Activated naive CD4-positive, alpha-beta T cell treated with anti-CD3 and anti-CD28 coated beads for 36 hours (primary cell): ENCODE data around the gene RHOBTB3. TPM values are rescaled to one million over a fixed set of nuclear protein-coding genes. Genes with fewer than 3 reads are reported as not detected.
A peak's percentile ranks its signal among the peaks of the same experiment; 100 is the strongest.

Experiments used
- CTCF ChIA-PET: fragments of 350-600 bp; sonication (Branson Sonifier 250); formaldehyde crosslinking; loops from one replicate; lab custom pipeline; 2021; ENCODE audit warnings: antibody characterized with exemption; lab: Charles Lee
- DNase-seq: peaks from one replicate; pipeline ENCODE4 v3.0.0-alpha.2; 2020
- H3K27ac Mint-ChIP-seq: one replicate; pipeline ENCODE4 v1.8.0; 2021; ENCODE audit warnings: mild to moderate bottlenecking, mixed read lengths
- H3K27me3 Mint-ChIP-seq: one replicate; pipeline ENCODE4 v1.8.0; 2021; ENCODE audit warnings: low read depth, mixed read lengths
- H3K36me3 Mint-ChIP-seq: one replicate; pipeline ENCODE4 v1.8.0; 2021; ENCODE audit warnings: low read depth, mixed read lengths
- H3K4me1 Mint-ChIP-seq: one replicate; pipeline ENCODE4 v1.8.0; 2021; ENCODE audit warnings: low read depth, mixed read lengths
- H3K4me3 Mint-ChIP-seq: one replicate; pipeline ENCODE4 v1.8.0; 2021; ENCODE audit warnings: mild to moderate bottlenecking, moderate library complexity, mixed read lengths
- H3K9me3 Mint-ChIP-seq: one replicate; pipeline ENCODE4 v1.8.0; 2021; ENCODE audit warnings: mixed read lengths
- intact Hi-C: fragments of 100-400 bp; cut with micrococcal nuclease; formaldehyde crosslinking; loops from one replicate; pipeline ENCODE4 v1.15.1; 2023
- total RNA-seq, 2 experiments: library from RNA; stranded (reverse); gene quantifications; one replicate each; pipeline ENCODE4 v1.2.3, GENCODE V29; 2021

Gene RHOBTB3
- total RNA-seq, 2 experiments from 2014 or later = 1.5 to 2.4 TPM

DNA sequence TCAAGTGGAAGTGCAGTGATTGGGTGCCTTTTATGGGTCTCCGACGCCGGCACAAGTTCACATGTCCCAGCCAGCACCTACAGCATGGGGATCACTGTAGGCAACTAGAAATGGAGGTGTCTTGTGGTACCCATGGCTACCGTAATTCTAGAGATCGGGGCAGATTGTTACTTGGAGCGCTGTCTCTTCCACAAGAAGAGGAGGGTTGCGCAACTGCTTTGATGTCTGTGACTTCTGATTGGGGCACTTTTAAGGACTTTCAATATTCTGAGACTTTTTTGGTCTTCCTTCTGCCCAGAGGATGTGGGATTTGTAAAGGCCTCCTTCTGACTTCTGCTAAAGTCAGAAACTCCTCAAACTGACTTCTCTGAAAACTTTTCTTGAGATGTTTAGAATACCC, 49.5 kb downstream of the RHOBTB3 start:
- Mint-ChIP-seq H3K27me3 (no peaks in the 10 kb centered on the region), H3K36me3 (no peaks in the 10 kb centered on the region), H3K27ac (no peak overlapping the region), H3K9me3 (no peaks in the 10 kb centered on the region), H3K4me1 (peaks cover 3% of the 10 kb centered on the region), H3K4me3 (no peak overlapping the region)
- intact Hi-C loops = loop anchor here (2.0 to 5.0 kb wide), 2 partner anchors 556 to 822 kb away; no protein-coding TSS in a partner anchor
- CTCF ChIA-PET = interaction anchor here (0.6 to 19.1 kb wide), 33 partner anchors 10 to 819 kb away, joined by 3 to 497 read pairs (median 5); partner anchors contain the start of genes GLRX, RFESD and RHOBTB3
- DNase-seq = no peak

DNA sequence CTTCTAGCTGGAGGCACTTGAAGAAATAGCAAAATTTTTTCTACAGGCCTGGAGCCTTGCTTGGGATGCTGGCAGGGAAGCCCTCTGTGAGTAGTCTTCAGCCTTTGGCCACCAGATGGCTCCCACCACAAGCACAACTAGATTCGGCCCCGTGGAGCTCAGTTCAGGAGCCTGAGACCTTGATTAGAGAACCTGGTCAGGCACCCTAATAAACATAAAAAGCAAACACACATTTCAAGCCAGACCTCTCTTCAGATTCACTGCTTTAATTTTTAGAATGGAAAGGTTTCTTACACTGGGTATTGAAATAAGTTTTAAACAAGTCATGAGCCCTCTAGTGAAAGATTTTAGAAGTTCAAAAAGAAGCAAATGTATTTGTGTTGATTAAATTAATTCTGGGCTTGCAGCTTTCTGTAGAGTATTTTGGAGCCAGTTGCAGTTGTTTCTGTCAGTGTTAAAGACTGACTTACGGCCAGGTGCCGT, 50.0 kb downstream of the RHOBTB3 start:
- intact Hi-C loops = loop anchor here (1.0 to 5.0 kb wide), 11 partner anchors 27 to 821 kb away; partner anchors contain the start of genes ELL2 and GLRX
- Mint-ChIP-seq H3K36me3 (no peaks in the 10 kb centered on the region), H3K4me1 (peaks cover 3% of the 10 kb centered on the region), H3K27ac (peak overlapping the region; percentile 48), H3K4me3 (peak overlapping the region; percentile 44), H3K27me3 (no peaks in the 10 kb centered on the region), H3K9me3 (no peaks in the 10 kb centered on the region)
- CTCF ChIA-PET = interaction anchor here (0.6 to 19.1 kb wide), 46 partner anchors 8 to 818 kb away, joined by 3 to 497 read pairs (median 5); partner anchors contain the start of genes GLRX, RFESD and RHOBTB3
- DNase-seq = peak; percentile 86

DNA sequence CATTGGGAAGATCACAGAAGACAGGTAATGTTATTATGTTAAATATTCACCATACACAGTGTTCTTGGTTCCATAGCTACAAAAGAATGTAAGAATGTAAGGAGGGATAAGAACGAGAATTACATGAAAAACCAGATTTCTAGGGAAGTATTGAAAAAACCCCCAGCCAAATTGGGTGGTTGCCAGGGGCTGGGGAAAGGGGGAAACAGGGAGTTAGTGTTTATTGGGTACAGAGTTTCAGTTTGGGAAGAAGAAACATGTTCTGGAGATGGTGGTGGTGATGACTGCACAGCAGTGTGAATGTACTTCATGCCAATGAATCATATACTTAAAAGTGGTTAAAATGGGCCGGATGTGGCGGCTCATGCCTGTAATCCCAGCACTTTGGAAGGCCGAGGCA, 51.0 kb downstream of the RHOBTB3 start:
- no peak for DNase-seq
- H3K4me1 Mint-ChIP-seq = peaks cover 3% of the 10 kb centered on the region
- no peaks in the 10 kb centered on the region for H3K9me3 Mint-ChIP-seq
- H3K27me3 Mint-ChIP-seq = no peaks in the 10 kb centered on the region
- no peak overlapping the region for H3K27ac Mint-ChIP-seq
- no peaks in the 10 kb centered on the region for H3K36me3 Mint-ChIP-seq
- no peak overlapping the region for H3K4me3 Mint-ChIP-seq
- CTCF ChIA-PET = interaction anchor here (0.6 to 19.1 kb wide), 36 partner anchors 9 to 1124 kb away, joined by 3 to 497 read pairs (median 6); partner anchors contain the start of genes GLRX, RFESD and RHOBTB3
- intact Hi-C loops = loop anchor here (5.0 kb wide), 1 partner anchor 820 kb away; no protein-coding TSS in a partner anchor

DNA sequence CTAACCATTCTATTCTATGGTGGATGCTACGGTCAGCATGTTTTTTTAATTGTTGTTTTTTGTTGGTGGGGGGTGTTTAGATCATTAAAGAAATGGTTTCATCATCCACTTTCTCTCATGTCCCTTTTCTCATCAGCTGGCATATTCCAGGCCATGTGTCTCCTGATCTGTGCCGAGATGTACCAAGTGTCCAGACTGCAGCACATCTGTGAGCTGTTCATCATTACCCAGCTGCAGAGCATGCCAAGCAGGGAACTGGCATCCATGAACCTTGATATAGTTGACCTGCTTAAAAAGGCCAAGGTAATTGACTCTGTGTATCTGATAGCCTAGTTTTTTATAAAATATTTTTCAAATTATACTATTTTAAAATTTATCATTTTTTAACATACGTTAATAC, 52.5 kb downstream of the RHOBTB3 start:
- DNase-seq = no peak
- Mint-ChIP-seq H3K9me3 (no peaks in the 10 kb centered on the region), H3K36me3 (no peaks in the 10 kb centered on the region), H3K4me1 (peaks cover 3% of the 10 kb centered on the region), H3K27ac (no peak overlapping the region), H3K27me3 (no peaks in the 10 kb centered on the region), H3K4me3 (no peak overlapping the region)
- intact Hi-C loops = loop anchor here (5.0 kb wide), 1 partner anchor 819 kb away; no protein-coding TSS in a partner anchor
- CTCF ChIA-PET = interaction anchor here (0.5 to 19.1 kb wide), 3 partner anchors 13 to 119 kb away, joined by 3 to 497 read pairs (median 32); no protein-coding TSS in a partner anchor

DNA sequence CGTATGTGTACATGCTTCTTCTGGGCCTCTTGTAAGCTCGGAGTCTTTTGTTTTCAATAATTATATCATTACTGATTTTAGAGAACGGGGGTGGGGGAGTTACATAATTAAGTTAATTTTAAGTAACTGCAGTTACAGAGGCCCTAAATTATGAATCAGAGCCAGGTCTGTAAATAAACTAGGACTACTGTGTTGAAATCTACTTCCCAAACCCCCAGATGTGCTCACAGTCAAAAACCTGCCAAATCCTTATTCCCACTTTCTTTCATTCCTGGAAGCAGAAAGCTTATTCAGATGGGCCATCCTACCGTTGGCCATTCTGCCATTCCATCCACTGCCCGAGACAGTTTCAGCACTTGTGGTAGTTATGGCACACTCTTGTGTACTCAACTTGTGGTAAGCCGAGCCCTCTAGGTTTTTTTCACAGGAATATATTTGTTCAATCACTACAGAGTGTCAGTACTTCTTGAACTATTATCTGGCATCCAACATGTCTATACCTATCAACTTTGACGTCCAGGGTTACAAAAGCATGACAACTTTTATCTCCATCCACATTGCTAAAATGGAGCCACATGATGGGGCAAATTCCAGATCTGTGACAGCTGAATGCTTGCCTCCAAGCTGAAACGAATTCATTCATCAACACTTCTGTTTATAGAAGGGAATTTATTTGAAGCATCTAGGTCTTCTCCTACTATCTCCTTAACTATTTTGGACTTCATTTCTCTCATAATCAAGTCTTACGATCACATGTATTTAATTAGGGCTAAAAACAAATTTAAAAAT, 53.6 kb downstream of the RHOBTB3 start:
- no peaks in the 10 kb centered on the region for H3K36me3 Mint-ChIP-seq
- no peaks in the 10 kb centered on the region for H3K9me3 Mint-ChIP-seq
- intact Hi-C loops = loop anchor here (5.0 kb wide), 1 partner anchor 818 kb away; no protein-coding TSS in a partner anchor
- H3K4me3 Mint-ChIP-seq = no peak overlapping the region
- no peak overlapping the region for H3K27ac Mint-ChIP-seq
- peaks cover 3% of the 10 kb centered on the region for H3K4me1 Mint-ChIP-seq
- DNase-seq = no peak
- H3K27me3 Mint-ChIP-seq = no peaks in the 10 kb centered on the region
- CTCF ChIA-PET = interaction anchor here (0.9 to 19.1 kb wide), 3 partner anchors 24 to 58 kb away, joined by 3 to 497 read pairs (median 3); partner anchors contain the start of gene GLRX

DNA sequence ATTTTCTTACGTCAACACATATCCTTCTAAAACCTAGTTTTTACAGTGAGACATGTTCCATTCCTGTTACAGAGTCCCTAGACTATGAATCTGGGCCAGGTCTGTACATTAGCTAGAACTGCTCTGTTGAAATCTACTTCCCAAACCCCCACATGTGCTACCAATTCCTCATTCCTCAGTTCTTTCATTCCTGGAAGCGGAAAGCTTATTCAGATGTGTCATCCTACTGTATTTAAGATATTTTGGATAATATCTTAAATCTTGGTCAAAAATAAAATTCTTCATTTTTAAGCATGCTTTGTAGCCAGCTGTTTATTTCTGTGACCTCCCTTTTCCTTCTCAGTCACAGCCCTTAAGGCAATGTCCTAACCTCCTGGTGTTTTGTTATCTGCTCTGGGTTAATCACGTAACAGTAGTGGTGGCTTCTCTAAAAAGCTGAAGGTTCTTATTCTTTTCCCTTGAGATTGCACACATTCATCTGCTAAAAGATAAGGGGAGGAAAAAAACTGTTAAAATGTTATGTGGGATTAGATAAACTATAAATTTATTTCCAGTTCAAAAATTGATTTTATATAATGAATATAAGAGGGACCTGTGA, 55.8 kb downstream of the RHOBTB3 start:
- Mint-ChIP-seq H3K4me1 (no peaks in the 10 kb centered on the region), H3K27me3 (no peaks in the 10 kb centered on the region)

DNA sequence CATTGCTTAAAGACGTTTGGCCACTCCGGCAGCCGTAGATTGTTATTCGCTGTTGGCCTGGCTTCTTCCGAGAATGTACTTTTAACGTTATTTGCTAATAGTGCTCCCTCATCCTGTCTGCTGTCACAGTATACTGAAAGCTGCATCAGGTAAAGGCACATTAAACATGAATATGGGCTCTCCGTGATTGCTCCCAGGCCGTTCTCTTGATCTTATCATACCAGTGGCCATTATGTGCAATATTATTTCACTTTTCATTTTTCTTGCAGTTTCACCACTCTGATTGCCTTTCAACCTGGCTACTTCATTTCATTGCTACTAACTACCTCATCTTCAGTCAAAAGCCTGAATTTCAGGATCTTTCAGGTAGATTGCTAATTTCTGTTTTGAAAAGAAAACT, 57.4 kb downstream of the RHOBTB3 start:
- DNase-seq = no peak
- intact Hi-C loops = no loop called here
- Mint-ChIP-seq H3K27ac (no peak overlapping the region), H3K4me3 (no peak overlapping the region), H3K36me3 (no peaks in the 10 kb centered on the region), H3K9me3 (no peaks in the 10 kb centered on the region), H3K4me1 (no peaks in the 10 kb centered on the region), H3K27me3 (no peaks in the 10 kb centered on the region)
- CTCF ChIA-PET = interaction anchor here (1.1 to 19.1 kb wide), 3 partner anchors 7 to 54 kb away, joined by 3 to 497 read pairs (median 37); no protein-coding TSS in a partner anchor

More for the DNA sequence above, 55.8 kb downstream of the RHOBTB3 start:
- DNase-seq = no peak
- CTCF ChIA-PET = interaction anchor here (0.6 to 19.1 kb wide), 6 partner anchors 14 to 1080 kb away, joined by 3 to 497 read pairs (median 3); no protein-coding TSS in a partner anchor
- Mint-ChIP-seq H3K36me3 (no peaks in the 10 kb centered on the region), H3K9me3 (no peaks in the 10 kb centered on the region), H3K27ac (no peak overlapping the region), H3K4me3 (no peak overlapping the region)
- intact Hi-C loops = no loop called here

DNA sequence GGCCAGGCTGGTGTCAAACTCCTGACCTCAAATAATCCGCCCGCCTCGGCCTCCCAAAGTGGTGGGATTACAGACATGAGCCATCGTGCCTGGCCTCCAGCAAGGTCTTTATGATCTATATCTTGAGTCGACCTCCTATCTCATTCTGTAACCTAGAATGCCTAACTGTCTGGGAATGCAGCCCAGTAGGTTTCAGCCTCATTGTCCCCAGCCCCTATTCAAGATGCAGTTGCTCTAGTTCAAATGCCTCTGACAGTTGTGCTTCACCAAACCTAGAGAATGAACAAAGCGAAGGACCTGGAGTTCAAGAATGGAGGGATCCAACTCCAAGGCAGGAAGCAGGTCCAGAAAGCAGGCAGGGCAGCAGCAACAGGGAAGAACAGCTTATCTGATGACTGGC, 60.6 kb downstream of the RHOBTB3 start:
- Mint-ChIP-seq H3K4me1 (no peaks in the 10 kb centered on the region), H3K9me3 (no peaks in the 10 kb centered on the region), H3K27me3 (no peaks in the 10 kb centered on the region), H3K36me3 (no peaks in the 10 kb centered on the region), H3K27ac (no peak overlapping the region), H3K4me3 (no peak overlapping the region)
- intact Hi-C loops = no loop called here
- no peak for DNase-seq
- CTCF ChIA-PET = interaction anchor here (0.9 to 19.1 kb wide), 4 partner anchors 10 to 50 kb away, joined by 3 to 497 read pairs (median 20); partner anchors contain the start of gene GLRX

DNA sequence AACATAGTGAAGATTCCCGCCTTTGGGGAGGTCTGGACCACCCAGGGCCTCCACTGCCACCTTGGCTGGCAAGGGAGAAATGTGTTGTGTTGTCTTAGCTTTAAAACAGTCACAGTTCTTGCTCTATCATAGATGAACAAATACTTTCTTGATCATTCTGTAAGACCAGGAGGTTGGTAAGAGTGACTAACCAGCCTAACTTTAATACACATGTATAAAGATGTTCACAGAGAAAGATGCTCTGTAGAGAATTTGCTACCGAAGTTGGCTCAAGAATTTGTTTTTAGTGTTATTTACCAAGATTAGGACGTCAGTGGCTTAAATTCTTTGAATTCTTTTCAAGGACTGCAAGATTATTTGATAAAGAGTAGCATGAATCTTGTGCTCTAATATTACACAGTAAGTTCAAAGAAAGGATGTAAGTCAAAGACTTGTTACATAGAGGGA, 63.0 kb downstream of the RHOBTB3 start:
- Mint-ChIP-seq H3K27ac (no peak overlapping the region), H3K27me3 (no peaks in the 10 kb centered on the region), H3K4me3 (no peak overlapping the region), H3K36me3 (no peaks in the 10 kb centered on the region), H3K9me3 (no peaks in the 10 kb centered on the region), H3K4me1 (no peaks in the 10 kb centered on the region)
- no peak for DNase-seq
- CTCF ChIA-PET = interaction anchor here (19.1 kb wide), 1 partner anchor 48 kb away, joined by 497 read pairs; no protein-coding TSS in a partner anchor
- intact Hi-C loops = no loop called here

DNA sequence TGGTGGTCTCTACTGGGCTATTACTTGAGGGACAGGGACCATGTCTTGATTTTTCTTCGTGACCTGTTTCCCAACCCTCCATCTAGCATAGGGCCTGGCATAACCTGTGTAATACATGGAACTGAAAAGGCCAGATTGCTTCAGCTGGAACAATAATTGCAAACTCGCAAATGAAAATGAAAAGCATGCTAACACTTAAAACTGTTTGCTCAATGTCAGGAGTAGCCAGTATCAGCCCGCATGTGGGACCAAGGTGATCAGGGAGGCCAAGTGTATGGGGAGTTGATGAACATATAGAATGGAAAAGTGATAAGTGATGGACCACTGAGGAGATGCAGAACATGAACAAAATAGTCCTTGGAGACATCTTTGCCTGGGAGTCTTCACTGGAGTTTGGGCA, 66.2 kb downstream of the RHOBTB3 start:
- H3K4me1 Mint-ChIP-seq = no peaks in the 10 kb centered on the region
- H3K4me3 Mint-ChIP-seq = no peak overlapping the region
- H3K27ac Mint-ChIP-seq = no peak overlapping the region
- CTCF ChIA-PET = no interaction called here
- no peak for DNase-seq
- H3K27me3 Mint-ChIP-seq = no peaks in the 10 kb centered on the region
- intact Hi-C loops = no loop called here
- no peaks in the 10 kb centered on the region for H3K9me3 Mint-ChIP-seq
- no peaks in the 10 kb centered on the region for H3K36me3 Mint-ChIP-seq

DNA sequence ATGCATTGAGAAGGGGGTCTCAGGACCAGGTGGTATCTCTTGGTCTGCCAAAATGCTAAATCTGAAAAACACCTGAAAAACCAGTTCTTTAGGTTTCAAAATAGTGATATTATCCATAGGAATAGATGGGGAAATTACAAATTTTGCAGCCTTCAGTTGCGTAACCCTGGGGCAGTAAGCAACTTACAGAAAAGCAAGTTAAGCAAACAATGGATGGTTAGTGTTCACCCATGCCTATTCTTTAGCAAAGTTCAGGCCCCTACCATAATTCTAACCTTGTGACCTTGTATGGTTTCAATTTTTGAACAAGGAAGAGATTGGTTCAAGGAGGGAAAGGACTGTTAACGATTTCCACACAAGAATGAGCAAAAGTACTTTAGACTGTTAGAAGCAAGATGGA, 66.9 kb downstream of the RHOBTB3 start:
- no peaks in the 10 kb centered on the region for H3K4me1 Mint-ChIP-seq
- no peak for DNase-seq
- no peaks in the 10 kb centered on the region for H3K27me3 Mint-ChIP-seq
- no peak overlapping the region for H3K27ac Mint-ChIP-seq
- no peak overlapping the region for H3K4me3 Mint-ChIP-seq
- CTCF ChIA-PET = interaction anchor here (1.8 kb wide), 1 partner anchor 48 kb away, joined by 5 read pairs; no protein-coding TSS in a partner anchor
- no peaks in the 10 kb centered on the region for H3K9me3 Mint-ChIP-seq
- intact Hi-C loops = no loop called here
- no peaks in the 10 kb centered on the region for H3K36me3 Mint-ChIP-seq

DNA sequence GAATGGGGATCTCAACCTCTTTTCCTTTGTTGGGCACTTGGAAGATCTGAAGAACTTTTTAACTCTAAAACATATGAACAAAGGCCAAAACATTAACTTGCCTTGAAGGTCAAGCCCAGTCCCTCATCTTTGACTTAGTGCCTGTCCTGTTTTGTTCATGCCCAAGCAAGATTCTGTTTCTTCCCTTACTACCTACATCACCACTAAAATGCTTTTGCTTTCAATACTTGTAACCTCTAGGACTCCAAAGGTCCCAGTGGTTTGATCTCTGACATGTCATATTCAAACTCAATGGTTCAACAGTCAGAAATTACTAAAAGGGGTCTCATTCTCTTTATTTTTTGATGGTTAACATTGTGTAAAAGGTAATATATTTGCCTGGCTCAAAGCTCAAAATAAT, 67.4 kb downstream of the RHOBTB3 start:
- no peak for DNase-seq
- Mint-ChIP-seq H3K9me3 (no peaks in the 10 kb centered on the region), H3K4me1 (no peaks in the 10 kb centered on the region), H3K36me3 (no peaks in the 10 kb centered on the region), H3K4me3 (no peak overlapping the region), H3K27ac (no peak overlapping the region), H3K27me3 (no peaks in the 10 kb centered on the region)
- intact Hi-C loops = no loop called here
- CTCF ChIA-PET = interaction anchor here (1.0 to 1.8 kb wide), 2 partner anchors 16 to 48 kb away, joined by 4 to 5 read pairs; no protein-coding TSS in a partner anchor
